ENCODE results near the gene SLC25A20. TPM values are rescaled to one million over a fixed set of nuclear protein-coding genes. Genes with fewer than 3 reads are reported as not detected.

Gene SLC25A20
- total and polyA plus RNA-seq, 11 donors, result 44.6 to 176 (median 65.7) TPM

- Histone ChIP-seq H3K27ac (peak overlapping the region in 11 of 12 donors; percentile 16 to 81 (median 70)), H3K4me1 (peaks cover 21 to 68% (median 47%) of the 10 kb centered on the region in 12 donors), H3K9me3 (no peaks in the 10 kb centered on the region), H3K36me3 (peaks cover 0 to 79% (median 64%) of the 10 kb centered on the region in 9 donors), H3K4me3 (peak overlapping the region in 9 of 12 donors; percentile 11 to 45 (median 35)), H3K27me3 (no peaks in the 10 kb centered on the region)
- intact Hi-C loops (cut with DNase I), result no loop called here
- TF ChIP-seq POLR2A (IDR thresholded peaks at IDR 0.05), result no peak
- DNase-seq, result no peak
- WGBS, 4 donors, result 24 to 32% (median 30%) methylated on average over 2 of the region's 2 CpGs
- ATAC-seq, result no peak
These were observed 29.2 kb upstream of the SLC25A20 start for GRCh38 chr3:48927928-48928327.

GRCh38 chr3:48926425-48927392 is 28.0 kb upstream of the SLC25A20 start:
- Histone ChIP-seq H3K36me3 (peaks cover 0 to 90% (median 74%) of the 10 kb centered on the region in 9 donors), H3K9me3 (no peaks in the 10 kb centered on the region), H3K27me3 (no peaks in the 10 kb centered on the region), H3K4me3 (peak overlapping the region in 9 of 12 donors; percentile 11 to 45 (median 35)), H3K27ac (peak overlapping the region; percentile 13 to 81 (median 69)), H3K4me1 (peaks cover 17 to 67% (median 46%) of the 10 kb centered on the region in 12 donors)
- DNase-seq (peak in 1 of 5 donors; percentile 40), ATAC-seq (peak; percentile 68 to 74 (median 72))
- intact Hi-C loops (cut with DNase I), result no loop called here
- TF ChIP-seq CTCF (IDR thresholded peaks at IDR 0.05), result no peak
- no peak for TF ChIP-seq POLR2A (IDR thresholded peaks at IDR 0.05)
- 75 to 85% (median 83%) methylated on average over 11 of the region's 11 CpGs for WGBS, 4 donors

- H3K36me3 ChIP-seq, result peaks cover 0 to 30% (median 25%) of the 10 kb centered on the region in 9 donors
- H3K4me1 ChIP-seq, result peaks cover 4 to 44% (median 29%) of the 10 kb centered on the region in 12 donors
- intact Hi-C loops (cut with DNase I), result loop anchor here in 3 of 10 donors (2.0 to 10.0 kb wide), 4 partner anchors 21 to 72 kb away; partner anchors contain the start of genes SLC25A20 (in 2 of the 3) and PRKAR2A (in 1 of the 3)
- DNase-seq, result peak; percentile 23 to 77 (median 41)
- 0 to 1% (median 0%) methylated on average over 48 to 54 of the region's 54 CpGs for WGBS, 4 donors
- H3K27me3 ChIP-seq, result no peaks in the 10 kb centered on the region
- H3K9me3 ChIP-seq, result no peaks in the 10 kb centered on the region
- ATAC-seq, result peak; percentile 19 to 56 (median 51)
- TF ChIP-seq CTCF (IDR thresholded peaks at IDR 0.05), result no peak
- no peak for TF ChIP-seq POLR2A (IDR thresholded peaks at IDR 0.05)
- peak overlapping the region; percentile 93 to 99 (median 97) for H3K27ac ChIP-seq
- H3K4me3 ChIP-seq, result peak overlapping the region; percentile 64 to 100 (median 90)
These were observed 20.8 kb upstream of the SLC25A20 start for GRCh38 chr3:48919215-48920138.

Measured in heart left ventricle (tissue), 16 donors.